Activated CD8-positive, alpha-beta memory T cell treated with anti-CD3 and anti-CD28 coated beads for 36 hours (primary cell): Measurements from ENCODE around the gene IL1RAPL1. TPM values are rescaled to one million over a fixed set of nuclear protein-coding genes. Genes with fewer than 3 reads are reported as not detected.

Source experiments
- CTCF ChIA-PET: fragments of 350-600 bp; sonication (Branson Sonifier 250); formaldehyde crosslinking; loops from one replicate; lab custom pipeline; 2021; ENCODE audit warnings: antibody characterized with exemption; lab: Charles Lee
- POLR2A ChIA-PET: fragments of 350-600 bp; sonication (Branson Sonifier 250); formaldehyde crosslinking; loops from one replicate; lab custom pipeline; 2021; ENCODE audit warnings: antibody characterized with exemption; lab: Charles Lee
- total RNA-seq, 2 experiments: library from RNA; stranded (reverse); gene quantifications; one replicate each; pipeline ENCODE4 v1.2.3, GENCODE V29; 2021

Gene IL1RAPL1
- total RNA-seq, 2 experiments from 2014 or later = not detected

GRCh38 chrX:28910487-28910886, 323.2 kb downstream of the IL1RAPL1 start:
- POLR2A ChIA-PET = no interaction called here
- CTCF ChIA-PET = no interaction called here

GRCh38 chrX:28920153-28920943, 333.1 kb downstream of the IL1RAPL1 start:
- POLR2A ChIA-PET = no interaction called here
- CTCF ChIA-PET = no interaction called here

GRCh38 chrX:28922106-28922505, 334.9 kb downstream of the IL1RAPL1 start:
- ChIA-PET CTCF (no interaction called here), POLR2A (no interaction called here)

- CTCF ChIA-PET = no interaction called here
- POLR2A ChIA-PET = no interaction called here
Measured at GRCh38 chrX:28946846-28947245, 359.6 kb downstream of the IL1RAPL1 start.

GRCh38 chrX:28960063-28960462, 372.8 kb downstream of the IL1RAPL1 start:
- POLR2A ChIA-PET = no interaction called here

GRCh38 chrX:28966331-28966730, 379.1 kb downstream of the IL1RAPL1 start:
- POLR2A ChIA-PET = no interaction called here
- CTCF ChIA-PET = no interaction called here

More at GRCh38 chrX:28960063-28960462, 372.8 kb downstream of the IL1RAPL1 start:
- CTCF ChIA-PET = no interaction called here

GRCh38 chrX:28969126-28969525, 381.9 kb downstream of the IL1RAPL1 start:
- POLR2A ChIA-PET = interaction anchor here (0.5 kb wide), 1 partner anchor 94 kb away, joined by 3 read pairs; no protein-coding TSS in a partner anchor
- CTCF ChIA-PET = no interaction called here

- CTCF ChIA-PET = no interaction called here
- POLR2A ChIA-PET = no interaction called here
Measured at GRCh38 chrX:28979877-28980276, 392.6 kb downstream of the IL1RAPL1 start.

GRCh38 chrX:28981952-28982351, 394.7 kb downstream of the IL1RAPL1 start:
- ChIA-PET POLR2A (no interaction called here), CTCF (no interaction called here)

- POLR2A ChIA-PET = no interaction called here
- CTCF ChIA-PET = no interaction called here
Measured at GRCh38 chrX:28988246-28988645, 401.0 kb downstream of the IL1RAPL1 start.

- POLR2A ChIA-PET = no interaction called here
Measured at GRCh38 chrX:28997706-28998463, 410.6 kb downstream of the IL1RAPL1 start.

GRCh38 chrX:28998609-28999135, 411.4 kb downstream of the IL1RAPL1 start:
- CTCF ChIA-PET = no interaction called here

More at GRCh38 chrX:28997706-28998463, 410.6 kb downstream of the IL1RAPL1 start:
- CTCF ChIA-PET = no interaction called here

GRCh38 chrX:29012867-29013266, 425.6 kb downstream of the IL1RAPL1 start:
- ChIA-PET POLR2A (no interaction called here), CTCF (no interaction called here)

More at GRCh38 chrX:28998609-28999135, 411.4 kb downstream of the IL1RAPL1 start:
- POLR2A ChIA-PET = no interaction called here

- ChIA-PET POLR2A (no interaction called here), CTCF (no interaction called here)
Measured at GRCh38 chrX:29023207-29023606, 436.0 kb downstream of the IL1RAPL1 start.

GRCh38 chrX:29024871-29025270, 437.6 kb downstream of the IL1RAPL1 start:
- ChIA-PET POLR2A (no interaction called here), CTCF (no interaction called here)

- ChIA-PET CTCF (no interaction called here), POLR2A (no interaction called here)
Measured at GRCh38 chrX:29039501-29039900, 452.3 kb downstream of the IL1RAPL1 start.

- POLR2A ChIA-PET = no interaction called here
- CTCF ChIA-PET = no interaction called here
Measured at GRCh38 chrX:29040160-29040559, 452.9 kb downstream of the IL1RAPL1 start.

- ChIA-PET CTCF (no interaction called here), POLR2A (no interaction called here)
Measured at GRCh38 chrX:29042341-29042740, 455.1 kb downstream of the IL1RAPL1 start.

GRCh38 chrX:29043746-29044145, 456.5 kb downstream of the IL1RAPL1 start:
- CTCF ChIA-PET = no interaction called here
- POLR2A ChIA-PET = no interaction called here

- ChIA-PET POLR2A (no interaction called here), CTCF (no interaction called here)
Measured at GRCh38 chrX:29044423-29045184, 457.4 kb downstream of the IL1RAPL1 start.
